KMS-11 (cell line): Measurements from ENCODE around the gene FAM174C.

Source experiments
- H2AFZ ChIP-seq: fragments of 200-600 bp; sonication (generic); 2 replicates; pipeline ENCODE4 v1.6.1; 2016; ENCODE audit warnings: antibody characterized with exemption, mixed run types, low read depth
- H3K27ac ChIP-seq: fragments of 200-600 bp; sonication (generic); 2 replicates; pipeline ENCODE4 v1.6.1; 2016; ENCODE audit warnings: mild to moderate bottlenecking, mixed run types
- H3K27me3 ChIP-seq: fragments of 200-600 bp; sonication (generic); 2 replicates; pipeline ENCODE4 v1.6.1; 2017; ENCODE audit warnings: mild to moderate bottlenecking, low read depth, mixed run types, moderate library complexity; ENCODE audit not compliant: insufficient read depth
- H3K36me3 ChIP-seq: fragments of 200-600 bp; sonication (generic); 2 replicates; pipeline ENCODE4 v1.6.1; 2017; ENCODE audit warnings: mild to moderate bottlenecking, mixed run types; ENCODE audit not compliant: insufficient read depth
- H3K4me1 ChIP-seq: fragments of 200-600 bp; sonication (generic); 2 replicates; pipeline ENCODE4 v1.6.1; 2016; ENCODE audit warnings: mild to moderate bottlenecking, low read depth, mixed run types; ENCODE audit not compliant: poor library complexity, severe bottlenecking
- H3K4me2 ChIP-seq: fragments of 200-600 bp; sonication (generic); 2 replicates; pipeline ENCODE4 v1.7.0; 2016; ENCODE audit warnings: mild to moderate bottlenecking, mixed run types
- H3K4me3 ChIP-seq: fragments of 200-600 bp; sonication (generic); IDR thresholded peaks from 2 replicates; pipeline ENCODE4 v1.6.1; 2017; ENCODE audit warnings: low read depth, low read length, mixed read lengths; ENCODE audit not compliant: insufficient read depth
- H3K79me2 ChIP-seq: fragments of 200-600 bp; sonication (generic); 2 replicates; pipeline ENCODE4 v1.6.1; 2016; ENCODE audit warnings: low read depth, mixed run types; ENCODE audit not compliant: insufficient read depth
- H3K9ac ChIP-seq: fragments of 200-600 bp; sonication (generic); 2 replicates; pipeline ENCODE4 v1.6.1; 2016; ENCODE audit warnings: mild to moderate bottlenecking, mixed run types
- H4K20me1 ChIP-seq: fragments of 200-600 bp; sonication (generic); 2 replicates; pipeline ENCODE4 v1.6.1; 2016; ENCODE audit warnings: mild to moderate bottlenecking, mixed run types; ENCODE audit not compliant: insufficient read depth
- TF ChIP-seq, protein P1 (sequence below): fragments of 200-600 bp; sonication (generic); conservative IDR thresholded peaks from 2 replicates; pipeline ENCODE4 v1.6.1; 2017; ENCODE audit warnings: low read depth, mild to moderate bottlenecking, antibody characterized with exemption, low read length, moderate library complexity, mixed read lengths

Gene FAM174C

DNA sequence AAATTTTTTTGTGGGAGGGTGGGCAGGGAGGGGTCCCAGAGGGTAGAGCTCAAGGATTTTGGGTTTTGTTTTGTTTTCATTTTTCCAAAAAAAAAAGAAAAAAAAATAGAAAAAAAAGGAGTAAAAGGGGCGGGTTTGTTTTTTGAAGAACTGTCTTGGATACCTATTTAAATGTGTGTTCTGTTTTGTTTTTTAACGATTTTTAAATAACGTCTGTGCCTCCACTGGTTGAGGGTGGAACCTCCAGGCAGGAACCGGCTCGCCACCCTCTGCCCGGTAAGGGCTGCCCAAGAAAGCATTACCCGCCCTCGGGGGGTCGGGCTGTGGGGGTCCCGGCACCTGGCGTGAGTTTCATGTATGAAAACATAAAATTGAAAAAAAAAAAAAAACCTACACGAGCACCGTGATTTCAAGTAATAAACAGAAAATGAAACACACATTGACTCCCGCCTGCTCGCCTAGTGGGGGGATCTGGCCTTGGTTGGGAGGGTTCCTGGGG lies 16.6 kb upstream of the FAM174C start:
- Histone ChIP-seq H3K9ac (peak overlapping the region; percentile 62; the same call in 1 of the 2 replicates), H3K79me2 (no peaks in the 10 kb centered on the region), H3K4me2 (peak overlapping the region; percentile 86), H3K4me3 (no peak overlapping the region), H4K20me1 (no peaks in the 10 kb centered on the region), H3K27ac (peak overlapping the region; percentile 74), H3K27me3 (no peaks in the 10 kb centered on the region), H2AFZ (peak overlapping the region; percentile 39; the same call in 1 of the 2 replicates), H3K36me3 (no peaks in the 10 kb centered on the region; the same call in 1 of the 2 replicates), H3K4me1 (peaks cover 29% of the 10 kb centered on the region)
- TF ChIP-seq, protein P1, sequence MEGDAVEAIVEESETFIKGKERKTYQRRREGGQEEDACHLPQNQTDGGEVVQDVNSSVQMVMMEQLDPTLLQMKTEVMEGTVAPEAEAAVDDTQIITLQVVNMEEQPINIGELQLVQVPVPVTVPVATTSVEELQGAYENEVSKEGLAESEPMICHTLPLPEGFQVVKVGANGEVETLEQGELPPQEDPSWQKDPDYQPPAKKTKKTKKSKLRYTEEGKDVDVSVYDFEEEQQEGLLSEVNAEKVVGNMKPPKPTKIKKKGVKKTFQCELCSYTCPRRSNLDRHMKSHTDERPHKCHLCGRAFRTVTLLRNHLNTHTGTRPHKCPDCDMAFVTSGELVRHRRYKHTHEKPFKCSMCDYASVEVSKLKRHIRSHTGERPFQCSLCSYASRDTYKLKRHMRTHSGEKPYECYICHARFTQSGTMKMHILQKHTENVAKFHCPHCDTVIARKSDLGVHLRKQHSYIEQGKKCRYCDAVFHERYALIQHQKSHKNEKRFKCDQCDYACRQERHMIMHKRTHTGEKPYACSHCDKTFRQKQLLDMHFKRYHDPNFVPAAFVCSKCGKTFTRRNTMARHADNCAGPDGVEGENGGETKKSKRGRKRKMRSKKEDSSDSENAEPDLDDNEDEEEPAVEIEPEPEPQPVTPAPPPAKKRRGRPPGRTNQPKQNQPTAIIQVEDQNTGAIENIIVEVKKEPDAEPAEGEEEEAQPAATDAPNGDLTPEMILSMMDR: no peak; the same call in 1 of the 2 replicates

DNA sequence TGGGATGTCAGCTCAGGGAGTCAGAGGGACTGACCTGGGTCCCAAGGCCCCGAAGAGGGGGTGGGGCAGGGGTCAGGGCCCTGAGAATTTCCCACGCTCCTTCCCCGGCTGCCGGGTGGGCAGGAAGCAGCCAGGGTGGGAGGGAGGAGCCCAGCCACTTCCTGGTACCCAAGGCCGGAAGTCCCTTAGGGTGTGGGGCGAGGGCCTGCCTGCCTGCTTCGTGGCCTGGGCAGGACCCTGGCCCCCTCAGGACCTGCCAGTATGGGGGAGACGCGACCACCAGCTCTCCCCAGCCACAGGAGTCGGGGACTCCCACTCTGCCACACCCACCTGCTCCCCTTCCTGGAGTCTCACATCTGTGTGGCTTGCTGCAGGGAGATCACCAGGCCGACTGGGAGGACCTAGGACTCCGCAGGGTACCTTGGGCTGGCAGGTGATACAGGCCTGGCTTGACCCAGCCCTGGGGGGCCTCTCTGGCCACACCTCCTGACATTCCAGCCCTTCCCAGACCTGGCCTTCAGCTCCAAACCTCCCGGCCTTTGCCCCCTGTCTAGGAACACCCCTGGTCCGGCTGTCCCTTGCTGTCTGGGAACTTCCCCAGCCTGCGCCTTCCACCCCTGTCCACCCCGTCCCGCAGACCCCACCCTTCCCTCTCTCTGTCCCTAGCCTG lies 16.0 kb upstream of the FAM174C start:
- H3K4me3 ChIP-seq: no peak overlapping the region
- H3K4me2 ChIP-seq: peak overlapping the region; percentile 86
- H3K27ac ChIP-seq: peak overlapping the region; percentile 74
- H3K79me2 ChIP-seq: no peaks in the 10 kb centered on the region
- H2AFZ ChIP-seq: peak overlapping the region; percentile 39; the same call in 1 of the 2 replicates
- no peaks in the 10 kb centered on the region for H4K20me1 ChIP-seq
- H3K36me3 ChIP-seq: no peaks in the 10 kb centered on the region; the same call in 1 of the 2 replicates
- H3K27me3 ChIP-seq: no peaks in the 10 kb centered on the region
- TF ChIP-seq, protein P1: no peak
- H3K4me1 ChIP-seq: peaks cover 29% of the 10 kb centered on the region
- peak overlapping the region; percentile 62; the same call in 1 of the 2 replicates for H3K9ac ChIP-seq

- Histone ChIP-seq H3K36me3 (no peaks in the 10 kb centered on the region; the same call in 1 of the 2 replicates), H4K20me1 (no peaks in the 10 kb centered on the region), H3K4me2 (peak overlapping the region; percentile 86), H3K79me2 (no peaks in the 10 kb centered on the region), H3K27ac (peak overlapping the region; percentile 74), H2AFZ (no peak overlapping the region), H3K27me3 (no peaks in the 10 kb centered on the region), H3K4me3 (no peak overlapping the region), H3K9ac (peak overlapping the region; percentile 62; the same call in 1 of the 2 replicates), H3K4me1 (peaks cover 29% of the 10 kb centered on the region)
- TF ChIP-seq, protein P1: no peak
Observed at GRCh38 chr19:1259876-1260748, 15.2 kb upstream of the FAM174C start.

DNA sequence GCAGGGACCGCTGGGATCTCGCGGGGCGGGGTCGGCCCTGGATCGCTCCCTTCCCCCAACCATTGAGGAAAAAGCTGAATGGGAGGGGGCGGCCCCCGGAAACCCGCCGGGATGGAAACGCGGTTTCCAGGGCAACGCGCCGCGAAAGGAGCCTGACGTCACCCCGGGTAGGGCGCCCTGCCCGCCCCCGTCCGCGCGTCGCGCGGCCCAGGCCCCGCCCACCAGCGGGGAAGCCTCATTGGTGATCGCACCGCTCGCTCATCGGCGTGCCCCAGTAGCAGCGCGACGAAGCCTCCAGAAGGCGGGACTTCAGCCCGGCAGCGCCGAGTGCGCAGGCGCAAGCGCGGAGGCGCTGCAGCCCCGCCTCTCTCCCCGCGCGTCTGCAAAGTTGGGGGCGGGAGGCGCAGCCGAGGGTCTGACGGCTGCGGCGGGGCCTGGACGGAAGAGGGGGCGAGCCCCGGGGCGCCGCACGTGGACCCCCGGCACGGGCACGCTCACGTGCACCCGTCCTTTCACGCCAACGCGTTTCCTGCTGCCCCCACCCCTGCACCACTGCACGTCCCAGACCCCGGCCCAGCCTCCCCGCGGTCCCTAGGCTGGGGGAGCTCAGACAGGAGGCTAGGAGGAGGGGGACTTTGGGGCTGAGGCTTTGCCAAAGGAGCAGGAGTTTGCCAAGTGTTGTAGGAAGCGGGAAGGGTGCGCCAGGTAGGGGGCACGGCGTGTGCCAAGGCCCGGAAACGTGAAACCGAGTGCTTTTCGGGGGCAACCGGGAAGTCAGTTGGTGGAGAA lies 14.4 kb upstream of the FAM174C start:
- no peaks in the 10 kb centered on the region for H3K36me3 ChIP-seq
- TF ChIP-seq, protein P1: no peak
- no peak overlapping the region for H3K4me3 ChIP-seq
- no peaks in the 10 kb centered on the region for H4K20me1 ChIP-seq
- peak overlapping the region; percentile 99 for H3K4me2 ChIP-seq
- H3K9ac ChIP-seq: peak overlapping the region; percentile 89
- H3K27ac ChIP-seq: peak overlapping the region; percentile 78
- H3K79me2 ChIP-seq: no peaks in the 10 kb centered on the region
- no peaks in the 10 kb centered on the region for H3K27me3 ChIP-seq
- H2AFZ ChIP-seq: peak overlapping the region; percentile 34; the same call in 1 of the 2 replicates
- H3K4me1 ChIP-seq: peaks cover 32% of the 10 kb centered on the region
